Spinal cord (tissue), 10 donors: ENCODE results near the gene LRFN2. TPM values are rescaled to one million over a fixed set of nuclear protein-coding genes. Genes with fewer than 3 reads are reported as not detected.

Experiments
- DNase-seq, 6 donors: peaks; one replicate each; pipeline versions ENCODE4 v3.0.0 to v3.0.0-alpha.2; 2013 to 2015; ENCODE audit warnings: low spot score in 6 of 6, low read depth in 4 of 6
- H3K27ac ChIP-seq: one replicate; pipeline ENCODE4 v1.5.1; 2013; ENCODE audit warnings: low read depth, low read length, control low read depth
- H3K27me3 ChIP-seq: one replicate; pipeline ENCODE4 v1.6.1; 2013; ENCODE audit warnings: low read length; ENCODE audit not compliant: control insufficient read depth, insufficient read depth
- H3K36me3 ChIP-seq: one replicate; pipeline ENCODE4 v1.6.1; 2013; ENCODE audit warnings: low read length; ENCODE audit not compliant: control insufficient read depth, insufficient read depth
- H3K4me1 ChIP-seq: one replicate; pipeline ENCODE4 v1.6.1; 2013; ENCODE audit warnings: low read length; ENCODE audit not compliant: control insufficient read depth, insufficient read depth
- H3K4me3 ChIP-seq: one replicate; pipeline ENCODE4 v1.5.1; 2013; ENCODE audit warnings: low read depth, low read length, control low read depth
- H3K9me3 ChIP-seq: one replicate; pipeline ENCODE4 v1.6.1; 2013; ENCODE audit warnings: low read length; ENCODE audit not compliant: control insufficient read depth, insufficient read depth
- WGBS: methylation state at CpG from one replicate; pipeline ENCODE4 v1.1.5; 2013; ENCODE audit warnings: missing lambda C conversion rate; ENCODE audit not compliant: insufficient coverage; 5-methylcytosine and 5-hydroxymethylcytosine counted together
- polyA plus RNA-seq, 2 donors: library from polyadenylated mRNA; unstranded; fragments of 120-200 nt; gene quantifications; one replicate each; pipeline ENCODE4 v1.2.1, GENCODE V29; 2013; ENCODE audit not compliant: insufficient read length in 2 of 2
- total RNA-seq, 2 donors: library from RNA; depleted of rRNA in 1 of 2; stranded (reverse); fragments of 120-200 nt in 1 of 2; fragments of >200 nt in 1 of 2; gene quantifications; one replicate each; pipeline versions ENCODE4 v1.2.3 to v1.2.4, GENCODE V29; 2013 to 2014
- donor health status: healthy.

LRFN2 gene
- total and polyA plus RNA-seq, 4 donors = 2.7 to 8.6 (median 7.3) TPM

GRCh38 chr6:40528051-40528450 lies 59.1 kb downstream of the LRFN2 start:
- Histone ChIP-seq H3K4me3 (no peak overlapping the region), H3K27me3 (no peaks in the 10 kb centered on the region), H3K4me1 (no peaks in the 10 kb centered on the region), H3K9me3 (no peaks in the 10 kb centered on the region), H3K27ac (no peak overlapping the region), H3K36me3 (no peaks in the 10 kb centered on the region)
- 96% methylated on average over 4 of the region's 5 CpGs for WGBS
- no peak for DNase-seq

- no peaks in the 10 kb centered on the region for H3K36me3 ChIP-seq
- WGBS = 62% methylated on average over 4 of the region's 6 CpGs
- no peaks in the 10 kb centered on the region for H3K9me3 ChIP-seq
- peaks cover 2% of the 10 kb centered on the region for H3K4me1 ChIP-seq
- H3K27me3 ChIP-seq = no peaks in the 10 kb centered on the region
- no peak for DNase-seq
- no peak overlapping the region for H3K27ac ChIP-seq
- no peak overlapping the region for H3K4me3 ChIP-seq
Observed at GRCh38 chr6:40526036-40526435, 61.1 kb downstream of the LRFN2 start.

- H3K4me3 ChIP-seq = no peak overlapping the region
- DNase-seq = no peak
- no CpG with 5 or more reads among the region's 6 CpGs for WGBS
- H3K27me3 ChIP-seq = no peaks in the 10 kb centered on the region
- peaks cover 11% of the 10 kb centered on the region for H3K4me1 ChIP-seq
- no peaks in the 10 kb centered on the region for H3K36me3 ChIP-seq
- H3K27ac ChIP-seq = no peak overlapping the region
- H3K9me3 ChIP-seq = no peaks in the 10 kb centered on the region
Observed at GRCh38 chr6:40524797-40525585, 62.2 kb downstream of the LRFN2 start.

- Histone ChIP-seq H3K27me3 (no peaks in the 10 kb centered on the region), H3K4me3 (no peak overlapping the region), H3K36me3 (no peaks in the 10 kb centered on the region), H3K27ac (no peak overlapping the region), H3K9me3 (no peaks in the 10 kb centered on the region), H3K4me1 (peaks cover 11% of the 10 kb centered on the region)
- 82% methylated on average over 2 of the region's 5 CpGs for WGBS
- DNase-seq = no peak
Observed at GRCh38 chr6:40523505-40524172, 63.5 kb downstream of the LRFN2 start.

- Histone ChIP-seq H3K36me3 (no peaks in the 10 kb centered on the region), H3K9me3 (no peaks in the 10 kb centered on the region), H3K27me3 (no peaks in the 10 kb centered on the region), H3K4me3 (no peak overlapping the region), H3K4me1 (peaks cover 11% of the 10 kb centered on the region), H3K27ac (no peak overlapping the region)
- peak in 1 of 6 donors; percentile 30 for DNase-seq
- 100% methylated on average over 1 of the region's 6 CpGs for WGBS
Observed at GRCh38 chr6:40521496-40521895, 65.7 kb downstream of the LRFN2 start.

- no peaks in the 10 kb centered on the region for H3K36me3 ChIP-seq
- peaks cover 11% of the 10 kb centered on the region for H3K4me1 ChIP-seq
- no peak overlapping the region for H3K27ac ChIP-seq
- DNase-seq = no peak
- H3K27me3 ChIP-seq = no peaks in the 10 kb centered on the region
- no peak overlapping the region for H3K4me3 ChIP-seq
- WGBS = 74% methylated on average over 7 of the region's 10 CpGs
- no peaks in the 10 kb centered on the region for H3K9me3 ChIP-seq
Observed at GRCh38 chr6:40520678-40521077, 66.5 kb downstream of the LRFN2 start.

- WGBS = 87% methylated on average over 4 of the region's 5 CpGs
- Histone ChIP-seq H3K9me3 (no peaks in the 10 kb centered on the region), H3K27ac (no peak overlapping the region), H3K4me3 (no peak overlapping the region), H3K27me3 (no peaks in the 10 kb centered on the region), H3K36me3 (no peaks in the 10 kb centered on the region), H3K4me1 (peaks cover 11% of the 10 kb centered on the region)
- DNase-seq = no peak
Observed at GRCh38 chr6:40520084-40520483, 67.1 kb downstream of the LRFN2 start.

GRCh38 chr6:40517654-40518053 lies 69.5 kb downstream of the LRFN2 start:
- DNase-seq = no peak
- H3K36me3 ChIP-seq = no peaks in the 10 kb centered on the region
- H3K27me3 ChIP-seq = no peaks in the 10 kb centered on the region
- no peaks in the 10 kb centered on the region for H3K9me3 ChIP-seq
- H3K4me1 ChIP-seq = peaks cover 11% of the 10 kb centered on the region
- WGBS = 92% methylated on average over 2 of the region's 5 CpGs
- H3K27ac ChIP-seq = no peak overlapping the region
- no peak overlapping the region for H3K4me3 ChIP-seq

GRCh38 chr6:40516429-40516828 lies 70.7 kb downstream of the LRFN2 start:
- H3K4me3 ChIP-seq = no peak overlapping the region
- H3K27ac ChIP-seq = no peak overlapping the region
- no peaks in the 10 kb centered on the region for H3K9me3 ChIP-seq
- WGBS = 96% methylated on average over 1 of the region's 1 CpG
- DNase-seq = no peak
- no peaks in the 10 kb centered on the region for H3K27me3 ChIP-seq
- no peaks in the 10 kb centered on the region for H3K36me3 ChIP-seq
- peaks cover 11% of the 10 kb centered on the region for H3K4me1 ChIP-seq

- DNase-seq = no peak
- Histone ChIP-seq H3K9me3 (no peaks in the 10 kb centered on the region), H3K36me3 (no peaks in the 10 kb centered on the region), H3K4me3 (no peak overlapping the region), H3K4me1 (no peaks in the 10 kb centered on the region), H3K27me3 (no peaks in the 10 kb centered on the region), H3K27ac (no peak overlapping the region)
- WGBS = no CpG with 5 or more reads among the region's 1 CpG
Observed at GRCh38 chr6:40512340-40512739, 74.8 kb downstream of the LRFN2 start.
